Posterior cingulate gyrus (tissue), 11 donors: Measurements from ENCODE around the gene RAD23A.
"Not testable (repeated sequence)": the region's sequence is repeated elsewhere in the genome, so short reads cannot be mapped to it uniquely, and the experiment has no call there.

Experiments used
- DNase-seq, 10 donors: peaks; one replicate each; pipeline versions ENCODE4 v3.0.0 to v3.0.0-alpha.2; 2020 to 2021; ENCODE audit warnings: mixed read lengths in 3 of 10
- intact Hi-C: fragments of 100-400 bp; cut with DNase I; formaldehyde crosslinking; loops from one replicate; pipeline ENCODE4 v1.15.1; 2023

Gene RAD23A

GRCh38 chr19:12945479-12946091, at the start of gene RAD23A:
RAD23A (plus strand) TSS chr19:12945862; CDS start chr19:12945949, 87 bp downstream.
- intact Hi-C loops: no loop called here
- DNase-seq: peak; percentile 84 to 99 (median 90)

GRCh38 chr19:12896460-12896859, 49.2 kb upstream of the RAD23A start:
- intact Hi-C loops: no loop called here
- peak in 2 of 10 donors; percentile 33 to 90 for DNase-seq

- intact Hi-C loops: no loop called here
- no peak for DNase-seq
Measured at GRCh38 chr19:12899891-12900518, 45.7 kb upstream of the RAD23A start.

- intact Hi-C loops: no loop called here
- DNase-seq: no peak
Measured at GRCh38 chr19:12907166-12907565, 38.5 kb upstream of the RAD23A start.

GRCh38 chr19:12912571-12912970, 33.1 kb upstream of the RAD23A start:
- DNase-seq: no peak
- intact Hi-C loops: no loop called here

- DNase-seq: peak; percentile 49 to 96 (median 79)
- intact Hi-C loops: no loop called here
Measured at GRCh38 chr19:12913011-12913561, 32.6 kb upstream of the RAD23A start.

- intact Hi-C loops: no loop called here
- DNase-seq: peak in 2 of 10 donors; percentile 21 to 25
Measured at GRCh38 chr19:12913851-12914690, 31.6 kb upstream of the RAD23A start.

GRCh38 chr19:12915860-12916259, 29.8 kb upstream of the RAD23A start:
- DNase-seq, intact Hi-C loops: not testable (repeated sequence)

- DNase-seq: no peak
- intact Hi-C loops: no loop called here
Measured at GRCh38 chr19:12918253-12918652, 27.4 kb upstream of the RAD23A start.

GRCh38 chr19:12921047-12921446, 24.6 kb upstream of the RAD23A start:
- intact Hi-C loops: no loop called here
- no peak for DNase-seq

GRCh38 chr19:12922959-12923358, 22.7 kb upstream of the RAD23A start:
- intact Hi-C loops: no loop called here
- no peak for DNase-seq

- no peak for DNase-seq
- intact Hi-C loops: no loop called here
Measured at GRCh38 chr19:12924621-12925310, 20.9 kb upstream of the RAD23A start.

- intact Hi-C loops: loop anchor here (10.0 kb wide), 1 partner anchor 45 kb away; the partner anchor contains the start of genes DNASE2 and KLF1
- no peak for DNase-seq
Measured at GRCh38 chr19:12930002-12930645, 15.5 kb upstream of the RAD23A start.

- intact Hi-C loops: loop anchor here (10.0 kb wide), 1 partner anchor 48 kb away; the partner anchor contains the start of genes DNASE2 and KLF1
- DNase-seq: no peak
Measured at GRCh38 chr19:12932392-12933286, 13.0 kb upstream of the RAD23A start.

- peak; percentile 92 to 99 (median 97) for DNase-seq
- intact Hi-C loops: loop anchor here (10.0 kb wide), 1 partner anchor 49 kb away; the partner anchor contains the start of genes DNASE2 and KLF1
Measured at GRCh38 chr19:12933287-12934072, 12.2 kb upstream of the RAD23A start, which contains the start of gene FARSA. FARSA (minus strand) TSS chr19:12933711; CDS start chr19:12933696, 15 bp downstream.

- intact Hi-C loops: loop anchor here (10.0 kb wide), 1 partner anchor 50 kb away; the partner anchor contains the start of genes DNASE2 and KLF1
- DNase-seq: no peak
Measured at GRCh38 chr19:12935071-12935470, 10.6 kb upstream of the RAD23A start.

GRCh38 chr19:12936582-12936981, 9.1 kb upstream of the RAD23A start:
- DNase-seq: no peak
- intact Hi-C loops: loop anchor here (10.0 kb wide), 1 partner anchor 52 kb away; the partner anchor contains the start of genes DNASE2 and KLF1
